NCI-H187 (cell line): ENCODE measurements around the gene CDC42SE2.
"Not testable (repeated sequence)": the region's sequence is repeated elsewhere in the genome, so short reads cannot be mapped to it uniquely, and the experiment has no call there.

Experiments
- DNase-seq, 2 experiments: peaks; one replicate each; lab custom pipeline; 2025; lab: John Stamatoyannopoulos, UW

The CDC42SE2 gene

GRCh38 chr5:131277875-131278740 is 14.3 kb downstream of the CDC42SE2 start:
- DNase-seq: no peak

- DNase-seq: not testable (repeated sequence)
Observed at GRCh38 chr5:131278741-131279124, 14.9 kb downstream of the CDC42SE2 start.

- no peak for DNase-seq
Observed at GRCh38 chr5:131279204-131279603, 15.4 kb downstream of the CDC42SE2 start.

- no peak for DNase-seq
Observed at GRCh38 chr5:131280417-131280816, 16.6 kb downstream of the CDC42SE2 start.

GRCh38 chr5:131281133-131281867 is 17.4 kb downstream of the CDC42SE2 start:
- DNase-seq: no peak

GRCh38 chr5:131281868-131282234 is 18.0 kb downstream of the CDC42SE2 start:
- no peak for DNase-seq

GRCh38 chr5:131282235-131282634 is 18.4 kb downstream of the CDC42SE2 start:
- no peak for DNase-seq

- no peak for DNase-seq
Observed at GRCh38 chr5:131285703-131286399, 22.0 kb downstream of the CDC42SE2 start.

- DNase-seq: no peak
Observed at GRCh38 chr5:131286400-131286715, 22.5 kb downstream of the CDC42SE2 start.

- no peak for DNase-seq
Observed at GRCh38 chr5:131288328-131288727, 24.5 kb downstream of the CDC42SE2 start.

GRCh38 chr5:131289738-131290137 is 25.9 kb downstream of the CDC42SE2 start:
- DNase-seq: no peak

- DNase-seq: no peak
Observed at GRCh38 chr5:131296213-131296672, 32.4 kb downstream of the CDC42SE2 start.

GRCh38 chr5:131297886-131298285 is 34.0 kb downstream of the CDC42SE2 start:
- DNase-seq: no peak

GRCh38 chr5:131299465-131299864 is 35.6 kb downstream of the CDC42SE2 start:
- DNase-seq: no peak

GRCh38 chr5:131302506-131302905 is 38.7 kb downstream of the CDC42SE2 start:
- no peak for DNase-seq

- DNase-seq: no peak
Observed at GRCh38 chr5:131303537-131303936, 39.7 kb downstream of the CDC42SE2 start.

GRCh38 chr5:131304414-131304813 is 40.6 kb downstream of the CDC42SE2 start:
- no peak for DNase-seq

GRCh38 chr5:131305138-131305689 is 41.4 kb downstream of the CDC42SE2 start:
- DNase-seq: no peak

- no peak for DNase-seq
Observed at GRCh38 chr5:131305906-131306305, 42.1 kb downstream of the CDC42SE2 start.

GRCh38 chr5:131312235-131312772 is 48.5 kb downstream of the CDC42SE2 start:
- DNase-seq: not testable (repeated sequence)

- DNase-seq: no peak
Observed at GRCh38 chr5:131316026-131316425, 52.2 kb downstream of the CDC42SE2 start.

- no peak for DNase-seq
Observed at GRCh38 chr5:131316822-131317221, 53.0 kb downstream of the CDC42SE2 start.
